Heart left ventricle (tissue), 13 donors: ENCODE results near the gene ARID2.

ENCODE experiments used
- CTCF ChIP-seq, 12 donors: fragments of 200-600 bp; sonication (generic) in 4 of 12; IDR thresholded peaks; one replicate each; pipeline versions ENCODE4 v1.5.0 to v1.8.0; 2018 to 2022; ENCODE audit warnings: antibody characterized with exemption in 12 of 12, mild to moderate bottlenecking in 5 of 12
- POLR2A ChIP-seq, 2 donors: fragments of 450-650 bp; IDR thresholded peaks; one replicate each; pipeline ENCODE4 v1.6.1; 2017; ENCODE audit warnings: antibody characterized with exemption in 2 of 2, mild to moderate bottlenecking in 2 of 2, moderate library complexity in 2 of 2
- donor health status: ischemic (EF 13 %, LVEDD 7.1; RV severe dilation, severe dysfunction).
- donor health status: DM: no; HTN: yes; CAD: no.
- donor health status: DM: no; HTN: no; CAD: no.
- donor health status: ischemic (EF 25% LVEDD 6.9; RV normal size, moderate dysfunction).
- donor health status: ischemic (EF 25% LVEDD 5.7; RV mildly dilated, moderate dysfunction).
- donor health status: ischemic (EF 35%, LVEDD 5.7; RV mildly dilated, moderate dysfunction).
- donor health status: nonischemic (EF 11% LVEDD 7.7; RV severe dilation, severe dysfunction).
- donor health status: DM: yes; HTN: yes; CAD: no.
- donor health status: PGD.
- donor health status: ischemic (EF 29% LVEDD 5.4; RV normal size, mild dysfunction).
- donor health status: nonischemic (EF 23%, LVEDD 6.1; RV moderate dilation, normal function).

DNA sequence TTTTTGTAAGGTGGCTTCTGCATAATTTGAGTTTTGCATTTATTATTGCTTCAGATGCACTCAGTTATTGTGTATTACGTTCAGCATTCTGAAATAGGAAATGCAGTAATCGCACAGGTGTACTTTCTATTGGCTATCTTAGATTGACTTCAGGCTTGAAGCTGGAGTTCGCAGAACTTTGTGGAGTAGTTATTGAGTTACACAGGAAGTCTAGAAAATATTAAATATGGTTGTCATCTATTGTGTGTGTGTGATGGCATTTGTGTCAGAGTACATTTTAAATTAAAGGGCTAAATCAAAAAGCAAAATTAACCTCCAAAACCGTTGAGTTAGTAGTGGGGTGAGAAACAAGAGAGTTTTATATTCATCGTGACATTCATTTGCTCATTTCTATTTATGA is 2.7 kb downstream of the ARID2 start:
- TF ChIP-seq POLR2A (IDR thresholded peaks at IDR 0.05) (no peak), CTCF (IDR thresholded peaks at IDR 0.05) (no peak)
